T-helper 1 cell treated with Interleukin-12 subunit alpha and Interleukin-12 subunit beta and Interleukin-4 antibody, amounts not matched to agents 30 ng/mL and 1 ng/mL, for 36 hours (primary cell): ENCODE results near the gene SERPINE2. TPM values are rescaled to one million over a fixed set of nuclear protein-coding genes. Genes with fewer than 3 reads are reported as not detected.

Experiments used
- intact Hi-C: fragments of 100-400 bp; cut with micrococcal nuclease; formaldehyde crosslinking; loops from one replicate; pipeline ENCODE4 v1.15.1; 2024
- total RNA-seq: library from RNA; stranded (reverse); gene quantifications from 2 replicates; pipeline ENCODE4 v1.2.3, GENCODE V29; 2022

Gene SERPINE2
- total RNA-seq, 1 donor from 2014 or later: 21.1 TPM

- intact Hi-C loops: no loop called here
Observed at GRCh38 chr2:224046752-224047151, 7.7 kb upstream of the SERPINE2 start.

GRCh38 chr2:224042191-224042696, 3.2 kb upstream of the SERPINE2 start:
- intact Hi-C loops: no loop called here

GRCh38 chr2:224041554-224041953, 2.5 kb upstream of the SERPINE2 start:
- intact Hi-C loops: no loop called here

GRCh38 chr2:224040753-224041152, 1.7 kb upstream of the SERPINE2 start:
- intact Hi-C loops: no loop called here

GRCh38 chr2:224039770-224040440, 819 bp upstream of the SERPINE2 start:
- intact Hi-C loops: loop anchor here (1.0 to 5.0 kb wide), 3 partner anchors 47 to 547 kb away; partner anchors contain the start of genes AP1S3 and CUL3

GRCh38 chr2:224038830-224039079, 331 bp downstream of the SERPINE2 start:
- intact Hi-C loops: loop anchor here (1.0 to 5.0 kb wide), 8 partner anchors 12 to 549 kb away; partner anchors contain the start of genes AP1S3, CUL3 and MRPL44

- intact Hi-C loops: loop anchor here (1.0 to 5.0 kb wide), 7 partner anchors 12 to 549 kb away; partner anchors contain the start of genes AP1S3, CUL3 and MRPL44
Observed at GRCh38 chr2:224038049-224038829, 847 bp downstream of the SERPINE2 start.

- intact Hi-C loops: loop anchor here (5.0 kb wide), 1 partner anchor 550 kb away; the partner anchor contains the start of gene CUL3
Observed at GRCh38 chr2:224036731-224037361, 2.2 kb downstream of the SERPINE2 start.

GRCh38 chr2:224034017-224034416, 5.1 kb downstream of the SERPINE2 start:
- intact Hi-C loops: no loop called here

- intact Hi-C loops: no loop called here
Observed at GRCh38 chr2:224033601-224034000, 5.5 kb downstream of the SERPINE2 start.

- intact Hi-C loops: no loop called here
Observed at GRCh38 chr2:224032283-224032682, 6.8 kb downstream of the SERPINE2 start.

GRCh38 chr2:224031358-224031970, 7.6 kb downstream of the SERPINE2 start:
- intact Hi-C loops: no loop called here

- intact Hi-C loops: no loop called here
Observed at GRCh38 chr2:224030786-224031185, 8.3 kb downstream of the SERPINE2 start.

- intact Hi-C loops: loop anchor here (5.0 kb wide), 3 partner anchors 163 to 1168 kb away; partner anchors contain the start of gene ACSL3
Observed at GRCh38 chr2:224029876-224030275, 9.2 kb downstream of the SERPINE2 start.

- intact Hi-C loops: loop anchor here (5.0 kb wide), 3 partner anchors 161 to 1166 kb away; partner anchors contain the start of gene ACSL3
Observed at GRCh38 chr2:224027931-224028330, 11.2 kb downstream of the SERPINE2 start.

GRCh38 chr2:224027070-224027469, 12.0 kb downstream of the SERPINE2 start:
- intact Hi-C loops: loop anchor here (5.0 kb wide), 3 partner anchors 160 to 1165 kb away; partner anchors contain the start of gene ACSL3

GRCh38 chr2:224025874-224026273, 13.2 kb downstream of the SERPINE2 start:
- intact Hi-C loops: loop anchor here (1.0 to 5.0 kb wide), 6 partner anchors 12 to 1164 kb away; partner anchors contain the start of genes ACSL3 and MRPL44

- intact Hi-C loops: no loop called here
Observed at GRCh38 chr2:224024270-224024669, 14.8 kb downstream of the SERPINE2 start.

GRCh38 chr2:224023188-224023587, 15.9 kb downstream of the SERPINE2 start:
- intact Hi-C loops: loop anchor here (1.0 to 2.0 kb wide), 2 partner anchors 12 to 262 kb away; no protein-coding TSS in a partner anchor

- intact Hi-C loops: loop anchor here (2.0 kb wide), 1 partner anchor 262 kb away; no protein-coding TSS in a partner anchor
Observed at GRCh38 chr2:224022486-224022885, 16.6 kb downstream of the SERPINE2 start.

GRCh38 chr2:224020523-224020922, 18.6 kb downstream of the SERPINE2 start:
- intact Hi-C loops: no loop called here
